Measurements from ENCODE around the gene RUNX2.

DNA sequence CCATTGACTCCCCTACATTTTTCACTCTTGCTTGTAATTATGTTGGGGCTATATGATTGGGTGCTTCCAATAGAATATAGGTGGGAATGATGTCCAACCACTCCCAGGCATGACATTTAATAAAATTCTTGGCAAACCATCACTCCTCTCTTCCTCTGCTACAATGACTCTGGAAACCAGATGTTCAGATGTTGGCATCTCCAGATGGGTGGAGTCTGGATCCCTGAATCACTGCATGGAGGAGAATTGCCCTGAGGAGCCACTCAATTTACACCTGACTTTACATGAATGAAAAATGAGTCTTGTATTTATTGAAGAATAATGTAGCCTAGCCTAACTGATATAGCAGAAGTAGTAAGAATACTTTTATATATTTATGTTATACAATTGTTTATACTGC lies 356.3 kb downstream of the RUNX2 start:
- TF ChIP-seq, protein P1, sequence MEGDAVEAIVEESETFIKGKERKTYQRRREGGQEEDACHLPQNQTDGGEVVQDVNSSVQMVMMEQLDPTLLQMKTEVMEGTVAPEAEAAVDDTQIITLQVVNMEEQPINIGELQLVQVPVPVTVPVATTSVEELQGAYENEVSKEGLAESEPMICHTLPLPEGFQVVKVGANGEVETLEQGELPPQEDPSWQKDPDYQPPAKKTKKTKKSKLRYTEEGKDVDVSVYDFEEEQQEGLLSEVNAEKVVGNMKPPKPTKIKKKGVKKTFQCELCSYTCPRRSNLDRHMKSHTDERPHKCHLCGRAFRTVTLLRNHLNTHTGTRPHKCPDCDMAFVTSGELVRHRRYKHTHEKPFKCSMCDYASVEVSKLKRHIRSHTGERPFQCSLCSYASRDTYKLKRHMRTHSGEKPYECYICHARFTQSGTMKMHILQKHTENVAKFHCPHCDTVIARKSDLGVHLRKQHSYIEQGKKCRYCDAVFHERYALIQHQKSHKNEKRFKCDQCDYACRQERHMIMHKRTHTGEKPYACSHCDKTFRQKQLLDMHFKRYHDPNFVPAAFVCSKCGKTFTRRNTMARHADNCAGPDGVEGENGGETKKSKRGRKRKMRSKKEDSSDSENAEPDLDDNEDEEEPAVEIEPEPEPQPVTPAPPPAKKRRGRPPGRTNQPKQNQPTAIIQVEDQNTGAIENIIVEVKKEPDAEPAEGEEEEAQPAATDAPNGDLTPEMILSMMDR (IDR thresholded peaks at IDR 0.05; ENCODE audit: low read depth, low read length, missing input control) = no peak
- TF ChIP-seq TAF1 (conservative IDR thresholded peaks at IDR 0.05) = no peak
- TF ChIP-seq GABPA (IDR thresholded peaks at IDR 0.05 in 1 of 2, conservative IDR thresholded peaks at IDR 0.05 in 1 of 2) = no peak
- TF ChIP-seq RAD21 (IDR thresholded peaks at IDR 0.05) = no peak

All from liver (tissue), 3 donors.